K562 (cell line): ENCODE results near the gene LRP1-AS. TPM values are rescaled to one million over a fixed set of nuclear protein-coding genes. Genes with fewer than 3 reads are reported as not detected.

Source experiments
- ATF7 ChIP-seq: fragments of 450-650 bp; IDR thresholded peaks from 2 replicates; pipeline ENCODE4 v1.7.1; 2014; ENCODE audit warnings: mild to moderate bottlenecking, moderate library complexity
- CREB5 ChIP-seq: fragments of 250-450 bp; sonication (Bioruptor Pico); IDR thresholded peaks from 2 replicates; pipeline ENCODE4 v1.5.0; 2020; ENCODE audit warnings: mild to moderate bottlenecking
- CTBP1 ChIP-seq: fragments of 450-650 bp; IDR thresholded peaks from 2 replicates; pipeline ENCODE4 v1.6.1; 2016; ENCODE audit warnings: borderline replicate concordance
- EHMT2 ChIP-seq: fragments of 450-650 bp; IDR thresholded peaks from 2 replicates; pipeline ENCODE4 v1.6.1; 2018; ENCODE audit warnings: antibody characterized with exemption
- FOXP4 ChIP-seq: sonication (generic); formaldehyde crosslinking; IDR thresholded peaks from 2 replicates; pipeline ENCODE4 v1.8.0; 2022; ENCODE audit warnings: mild to moderate bottlenecking, missing genetic modification reagents, borderline replicate concordance
- HMG20B ChIP-seq: fragments of 250-450 bp; sonication (Bioruptor Pico); IDR thresholded peaks from 2 replicates; pipeline ENCODE4 v1.5.0; 2021; ENCODE audit warnings: mild to moderate bottlenecking
- KLF6 ChIP-seq: fragments of 250-450 bp; sonication (Bioruptor Pico); IDR thresholded peaks from 2 replicates; pipeline ENCODE4 v1.4.0; 2020; ENCODE audit warnings: mild to moderate bottlenecking, moderate library complexity, borderline replicate concordance
- MAFF ChIP-seq: IDR thresholded peaks from 2 replicates; pipeline ENCODE4 v1.6.1; 2012; ENCODE audit warnings: low read length, improper control_type of control experiment
- PRDM10 ChIP-seq: fragments of 450-650 bp; IDR thresholded peaks from 2 replicates; pipeline ENCODE4 v1.6.1; 2018; ENCODE audit not compliant: partially characterized antibody
- RUNX1 ChIP-seq: sonication (generic); IDR thresholded peaks from 2 replicates; pipeline ENCODE4 v1.6.1; 2016; ENCODE audit warnings: antibody characterized with exemption, low read depth
- TCFL5 ChIP-seq: fragments of 250-450 bp; sonication (Bioruptor Pico); conservative IDR thresholded peaks from 2 replicates; pipeline ENCODE4 v1.6.1; 2021; ENCODE audit warnings: mild to moderate bottlenecking, moderate library complexity, matching md5 sums
- ZEB2 ChIP-seq: fragments of 450-650 bp; IDR thresholded peaks from 2 replicates; pipeline ENCODE4 v1.6.1; 2016
- ZNF318 ChIP-seq, 2 experiments: fragments of 450-650 bp; IDR thresholded peaks; 2 replicates each; pipeline ENCODE4 v1.6.1; 2016; ENCODE audit warnings: mild to moderate bottlenecking in 2 of 2, borderline replicate concordance in 1 of 2, low read depth in 1 of 2, moderate library complexity in 1 of 2
- polyA plus RNA-seq, 8 experiments: library from polyadenylated mRNA; depleted of rRNA in 4 of 8; stranded (reverse) in 5 of 8; unstranded in 3 of 8; fragments of >200 nt; fragmentation: Nextera tagmentation in 2 of 8; fragmentation: Illumina TruSeq in 1 of 8; extraction: Ambion mirVana in 2 of 8; extraction: Trizol in 1 of 8; gene quantifications; 2 replicates each; pipeline versions ENCODE4 v1.2.1 to v1.2.3, GENCODE V29; 2011 to 2014; ENCODE audit warnings: inconsistent platforms in 1 of 8, missing spikeins in 1 of 8
- total RNA-seq, 7 experiments: library from RNA; depleted of rRNA in 6 of 7; stranded (reverse); fragments of >200 nt in 6 of 7; fragmentation: Illumina TruSeq in 2 of 7; extraction: Trizol in 2 of 7; gene quantifications; 2 replicates each; pipeline versions ENCODE4 v1.2.1 to v1.2.3, GENCODE V29; 2011 to 2021; ENCODE audit warnings: low replicate concordance in 1 of 7

Gene LRP1-AS
- total and polyA plus RNA-seq, 9 of the 15 experiments (the other 6 are each of a cell fraction or from before 2014, with no cell fraction given): not detected

GRCh38 chr12:57166971-57167371 is 19.6 kb upstream of the LRP1-AS start (continued):
- TF ChIP-seq ZNF318 (IDR thresholded peaks at IDR 0.05; ENCODE audit: borderline replicate concordance in 1 of 2, low read depth in 1 of 2): no peak
- TF ChIP-seq RUNX1: no peak
- no peak for TF ChIP-seq ATF7
- TF ChIP-seq CTBP1: peak; percentile 42; the same call in 1 of the 2 replicates
- no peak for TF ChIP-seq PRDM10
- peak; percentile 20; the same call in 1 of the 2 replicates for TF ChIP-seq MAFF
- no peak for TF ChIP-seq EHMT2
- no peak for TF ChIP-seq CREB5 (CRISPR knock-in tag)
- no peak for TF ChIP-seq ZEB2
- no peak for TF ChIP-seq HMG20B (CRISPR knock-in tag)
- TF ChIP-seq FOXP4 (CRISPR knock-in tag): no peak
- no peak for TF ChIP-seq TCFL5 (CRISPR knock-in tag)
- no peak for TF ChIP-seq KLF6 (CRISPR knock-in tag)
